Measurements from ENCODE around the gene INSC.

Gene INSC

DNA sequence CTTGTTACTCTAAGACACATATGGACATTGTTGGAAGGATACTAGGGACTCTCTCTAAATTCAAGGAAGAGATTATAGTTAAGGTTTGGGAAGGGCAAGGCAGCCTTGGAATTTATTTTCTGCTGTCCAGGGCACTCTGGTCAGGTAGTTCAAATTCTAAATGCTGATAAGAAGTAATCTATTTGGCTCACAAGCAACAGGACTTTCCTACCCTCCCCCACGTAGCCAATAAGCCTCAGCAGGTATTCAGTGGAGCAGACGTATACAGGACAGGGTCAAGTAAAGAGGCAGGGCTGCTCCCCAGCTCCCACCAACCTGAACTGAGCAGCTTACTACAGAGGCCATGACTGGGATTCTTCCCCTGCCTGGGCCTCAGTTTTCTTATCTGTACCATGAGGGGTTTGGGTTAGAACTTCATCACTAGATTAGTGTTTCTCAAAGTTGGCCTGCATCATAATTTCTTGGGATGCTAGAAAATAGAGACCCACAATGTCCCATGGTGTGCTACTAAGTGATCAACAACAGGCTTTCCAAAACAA, 6.1 kb upstream of the INSC start:
- TF ChIP-seq, protein P1, sequence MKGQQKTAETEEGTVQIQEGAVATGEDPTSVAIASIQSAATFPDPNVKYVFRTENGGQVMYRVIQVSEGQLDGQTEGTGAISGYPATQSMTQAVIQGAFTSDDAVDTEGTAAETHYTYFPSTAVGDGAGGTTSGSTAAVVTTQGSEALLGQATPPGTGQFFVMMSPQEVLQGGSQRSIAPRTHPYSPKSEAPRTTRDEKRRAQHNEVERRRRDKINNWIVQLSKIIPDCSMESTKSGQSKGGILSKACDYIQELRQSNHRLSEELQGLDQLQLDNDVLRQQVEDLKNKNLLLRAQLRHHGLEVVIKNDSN (IDR thresholded peaks at IDR 0.05), result no peak
- TF ChIP-seq FOXM1 (IDR thresholded peaks at IDR 0.05; ENCODE audit: borderline replicate concordance, low read depth), result no peak
- no peak for TF ChIP-seq CREB1 (IDR thresholded peaks at IDR 0.05; ENCODE audit: low read depth)
- TF ChIP-seq, protein P2, sequence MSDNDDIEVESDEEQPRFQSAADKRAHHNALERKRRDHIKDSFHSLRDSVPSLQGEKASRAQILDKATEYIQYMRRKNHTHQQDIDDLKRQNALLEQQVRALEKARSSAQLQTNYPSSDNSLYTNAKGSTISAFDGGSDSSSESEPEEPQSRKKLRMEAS (IDR thresholded peaks at IDR 0.05), result no peak
- no peak for TF ChIP-seq TCF12 (IDR thresholded peaks at IDR 0.05; ENCODE audit: low read depth)
- TF ChIP-seq NFIC (IDR thresholded peaks at IDR 0.05), result no peak

DNA sequence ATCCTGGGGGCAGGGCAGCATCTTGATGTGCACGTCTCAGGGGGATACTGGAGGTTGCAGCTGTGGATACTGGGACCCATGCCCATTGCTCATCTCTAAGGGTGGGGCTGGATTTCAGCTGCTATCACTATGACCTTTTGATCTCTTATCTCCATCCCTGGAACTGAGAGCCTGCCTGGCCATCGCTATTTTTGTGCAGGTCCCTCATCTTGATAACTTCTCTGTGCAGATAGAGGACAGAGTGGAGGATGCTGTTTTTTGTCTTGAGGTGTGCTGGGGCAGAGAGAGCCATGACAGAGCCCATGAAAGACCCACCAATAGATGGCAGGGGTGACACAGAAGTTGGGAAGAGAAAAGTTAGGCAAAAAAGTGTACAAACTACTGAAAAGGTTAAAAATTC, 5.1 kb upstream of the INSC start:
- TF ChIP-seq RAD21 (IDR thresholded peaks at IDR 0.05; ENCODE audit: low read depth) (no peak), EP300 (IDR thresholded peaks at IDR 0.05; ENCODE audit: borderline replicate concordance) (no peak)
- TF ChIP-seq, protein P2 (IDR thresholded peaks at IDR 0.05), result no peak

DNA sequence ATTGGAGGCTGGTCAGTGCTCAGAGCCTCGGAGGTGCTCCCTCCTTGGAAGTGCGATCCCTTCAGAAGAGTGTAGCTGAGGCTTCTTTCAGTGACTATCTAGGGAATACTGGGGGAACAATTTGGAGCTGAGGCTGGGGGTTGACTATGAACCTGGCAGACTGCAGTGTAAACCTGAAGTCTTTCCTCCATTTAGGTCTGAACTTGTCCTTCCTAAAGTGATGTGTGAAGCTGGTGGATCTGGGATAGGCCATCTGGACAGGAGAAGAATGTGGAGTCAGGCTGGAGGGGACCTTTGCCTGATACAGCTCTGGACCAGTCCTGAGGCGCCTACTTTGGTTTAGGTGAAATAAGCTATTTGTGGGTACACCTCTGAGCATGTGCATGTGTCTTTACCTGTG, 3.5 kb upstream of the INSC start:
- TF ChIP-seq TCF12 (IDR thresholded peaks at IDR 0.05; ENCODE audit: low read depth) (no peak), TAF1 (IDR thresholded peaks at IDR 0.05; ENCODE audit: low read depth) (no peak), ZBTB7A (IDR thresholded peaks at IDR 0.05; ENCODE audit: low read depth) (no peak), TEAD4 (IDR thresholded peaks at IDR 0.05) (no peak), NFIC (IDR thresholded peaks at IDR 0.05) (no peak), EGR1 (IDR thresholded peaks at IDR 0.05) (no peak), FOXM1 (IDR thresholded peaks at IDR 0.05; ENCODE audit: borderline replicate concordance, low read depth) (no peak)
- TF ChIP-seq, protein P1 (IDR thresholded peaks at IDR 0.05), result no peak
- TF ChIP-seq, protein P2 (IDR thresholded peaks at IDR 0.05), result no peak

DNA sequence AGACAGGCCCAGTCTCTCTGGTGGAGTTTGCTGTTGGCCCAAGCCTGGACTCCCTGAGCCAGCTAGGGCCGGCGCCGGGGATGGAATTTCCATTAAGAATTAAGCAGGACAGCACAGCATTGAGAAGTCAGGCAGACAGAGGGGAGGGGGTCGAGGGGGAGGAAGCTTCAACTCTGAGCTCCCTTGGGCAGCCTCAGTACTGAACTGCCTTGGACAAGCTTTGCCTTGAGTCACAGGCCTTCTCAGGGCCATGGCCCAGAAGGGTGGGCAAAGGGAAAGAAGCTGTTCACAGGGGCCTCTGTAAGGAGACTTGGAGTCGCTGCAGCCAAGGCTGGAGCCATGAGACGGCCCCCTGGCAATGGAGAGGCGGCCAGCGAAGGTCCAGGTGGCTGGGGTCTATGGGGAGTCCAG, 2.6 kb upstream of the INSC start:
- TF ChIP-seq CREB1 (IDR thresholded peaks at IDR 0.05; ENCODE audit: low read depth) (no peak), CEBPB (IDR thresholded peaks at IDR 0.05) (no peak), TAF1 (IDR thresholded peaks at IDR 0.05; ENCODE audit: low read depth) (no peak), FOXM1 (IDR thresholded peaks at IDR 0.05; ENCODE audit: borderline replicate concordance, low read depth) (no peak), RAD21 (IDR thresholded peaks at IDR 0.05; ENCODE audit: low read depth) (no peak), YY1 (IDR thresholded peaks at IDR 0.05; ENCODE audit: low read depth) (no peak)
- TF ChIP-seq, protein P2 (IDR thresholded peaks at IDR 0.05), result no peak

DNA sequence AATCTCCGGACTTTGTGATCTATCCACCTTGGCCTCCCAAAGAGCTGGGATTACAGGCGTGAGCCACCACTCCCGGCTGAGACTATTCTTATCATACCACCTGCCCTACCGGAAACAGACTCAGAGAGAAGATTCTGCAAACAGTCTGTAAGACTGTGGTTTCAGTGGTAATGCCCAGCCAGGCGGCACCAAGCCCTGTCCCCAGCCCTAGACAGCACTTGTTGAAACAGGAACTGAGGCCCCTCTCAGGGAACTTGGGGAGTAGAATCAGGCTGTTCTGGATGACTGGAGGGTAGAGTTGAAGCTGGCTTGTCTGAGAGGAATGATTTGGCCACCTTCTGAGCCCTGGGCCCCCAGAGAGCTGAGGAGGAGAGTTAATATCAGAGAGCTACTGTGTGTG, 1.3 kb upstream of the INSC start:
- no peak for TF ChIP-seq CREB1 (IDR thresholded peaks at IDR 0.05; ENCODE audit: low read depth)
- no peak for TF ChIP-seq EGR1 (IDR thresholded peaks at IDR 0.05)
- TF ChIP-seq, protein P2 (IDR thresholded peaks at IDR 0.05), result no peak
- TF ChIP-seq TEAD4 (IDR thresholded peaks at IDR 0.05), result no peak
- TF ChIP-seq TCF12 (IDR thresholded peaks at IDR 0.05; ENCODE audit: low read depth), result no peak
- TF ChIP-seq CEBPB (IDR thresholded peaks at IDR 0.05), result no peak
- TF ChIP-seq EP300 (IDR thresholded peaks at IDR 0.05; ENCODE audit: borderline replicate concordance), result no peak
- no peak for TF ChIP-seq YY1 (IDR thresholded peaks at IDR 0.05; ENCODE audit: low read depth)
- no peak for TF ChIP-seq NFIC (IDR thresholded peaks at IDR 0.05)
- no peak for TF ChIP-seq TAF1 (IDR thresholded peaks at IDR 0.05; ENCODE audit: low read depth)
- TF ChIP-seq, protein P1 (IDR thresholded peaks at IDR 0.05), result no peak
- no peak for TF ChIP-seq RAD21 (IDR thresholded peaks at IDR 0.05; ENCODE audit: low read depth)
- TF ChIP-seq ZBTB7A (IDR thresholded peaks at IDR 0.05; ENCODE audit: low read depth), result no peak

DNA sequence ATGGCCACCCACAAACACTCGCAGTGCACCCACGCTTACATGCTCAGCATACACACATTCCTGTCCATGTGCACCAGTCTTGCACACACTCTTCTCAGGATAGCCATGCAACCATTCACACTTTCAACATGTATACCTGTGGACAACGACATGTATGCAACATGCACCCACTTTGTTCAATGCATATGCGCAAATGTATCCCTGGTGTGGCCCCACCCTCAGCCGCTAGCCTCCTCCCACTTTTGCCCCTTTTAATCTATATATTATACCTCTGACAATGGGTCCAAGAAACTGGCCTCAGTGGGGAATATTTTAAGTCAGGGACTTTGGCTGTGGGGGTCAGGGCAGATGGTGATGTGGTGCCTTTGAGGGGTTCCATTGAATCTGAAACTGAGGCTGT, 963 bp downstream of the INSC start:
- TF ChIP-seq, protein P1 (IDR thresholded peaks at IDR 0.05), result no peak
- TF ChIP-seq NFIC (IDR thresholded peaks at IDR 0.05), result no peak
- no peak for TF ChIP-seq YY1 (IDR thresholded peaks at IDR 0.05; ENCODE audit: low read depth)
- TF ChIP-seq FOXM1 (IDR thresholded peaks at IDR 0.05; ENCODE audit: borderline replicate concordance, low read depth), result no peak
- no peak for TF ChIP-seq TAF1 (IDR thresholded peaks at IDR 0.05; ENCODE audit: low read depth)
- TF ChIP-seq TEAD4 (IDR thresholded peaks at IDR 0.05), result no peak
- TF ChIP-seq EGR1 (IDR thresholded peaks at IDR 0.05), result no peak
- TF ChIP-seq CREB1 (IDR thresholded peaks at IDR 0.05; ENCODE audit: low read depth), result no peak
- no peak for TF ChIP-seq TCF12 (IDR thresholded peaks at IDR 0.05; ENCODE audit: low read depth)
- TF ChIP-seq CEBPB (IDR thresholded peaks at IDR 0.05), result no peak
- TF ChIP-seq ZBTB7A (IDR thresholded peaks at IDR 0.05; ENCODE audit: low read depth), result no peak
- no peak for TF ChIP-seq RAD21 (IDR thresholded peaks at IDR 0.05; ENCODE audit: low read depth)
- TF ChIP-seq EP300 (IDR thresholded peaks at IDR 0.05; ENCODE audit: borderline replicate concordance), result no peak
- TF ChIP-seq, protein P2 (IDR thresholded peaks at IDR 0.05), result no peak
- TF ChIP-seq, protein P3, sequence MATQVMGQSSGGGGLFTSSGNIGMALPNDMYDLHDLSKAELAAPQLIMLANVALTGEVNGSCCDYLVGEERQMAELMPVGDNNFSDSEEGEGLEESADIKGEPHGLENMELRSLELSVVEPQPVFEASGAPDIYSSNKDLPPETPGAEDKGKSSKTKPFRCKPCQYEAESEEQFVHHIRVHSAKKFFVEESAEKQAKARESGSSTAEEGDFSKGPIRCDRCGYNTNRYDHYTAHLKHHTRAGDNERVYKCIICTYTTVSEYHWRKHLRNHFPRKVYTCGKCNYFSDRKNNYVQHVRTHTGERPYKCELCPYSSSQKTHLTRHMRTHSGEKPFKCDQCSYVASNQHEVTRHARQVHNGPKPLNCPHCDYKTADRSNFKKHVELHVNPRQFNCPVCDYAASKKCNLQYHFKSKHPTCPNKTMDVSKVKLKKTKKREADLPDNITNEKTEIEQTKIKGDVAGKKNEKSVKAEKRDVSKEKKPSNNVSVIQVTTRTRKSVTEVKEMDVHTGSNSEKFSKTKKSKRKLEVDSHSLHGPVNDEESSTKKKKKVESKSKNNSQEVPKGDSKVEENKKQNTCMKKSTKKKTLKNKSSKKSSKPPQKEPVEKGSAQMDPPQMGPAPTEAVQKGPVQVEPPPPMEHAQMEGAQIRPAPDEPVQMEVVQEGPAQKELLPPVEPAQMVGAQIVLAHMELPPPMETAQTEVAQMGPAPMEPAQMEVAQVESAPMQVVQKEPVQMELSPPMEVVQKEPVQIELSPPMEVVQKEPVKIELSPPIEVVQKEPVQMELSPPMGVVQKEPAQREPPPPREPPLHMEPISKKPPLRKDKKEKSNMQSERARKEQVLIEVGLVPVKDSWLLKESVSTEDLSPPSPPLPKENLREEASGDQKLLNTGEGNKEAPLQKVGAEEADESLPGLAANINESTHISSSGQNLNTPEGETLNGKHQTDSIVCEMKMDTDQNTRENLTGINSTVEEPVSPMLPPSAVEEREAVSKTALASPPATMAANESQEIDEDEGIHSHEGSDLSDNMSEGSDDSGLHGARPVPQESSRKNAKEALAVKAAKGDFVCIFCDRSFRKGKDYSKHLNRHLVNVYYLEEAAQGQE (IDR thresholded peaks at IDR 0.05; ENCODE audit: low read depth), result no peak
